HG03064 (cell line): ENCODE data around the gene RANBP9.

Source experiments
- ATAC-seq: cut with Tn5 transposase; IDR thresholded peaks from one replicate; pipeline ENCODE4 v1.9.1; 2021; ENCODE audit warnings: low read depth; ENCODE audit not compliant: unreplicated experiment

RANBP9 gene

GRCh38 chr6:13711324-13711732 lies 307 bp downstream of the RANBP9 start:
- ATAC-seq: peak; percentile 49

- ATAC-seq: peak; percentile 7
These were observed 897 bp downstream of the RANBP9 start for GRCh38 chr6:13710552-13711323.

- ATAC-seq: no peak
These were observed 1.7 kb downstream of the RANBP9 start for GRCh38 chr6:13709689-13710551.

GRCh38 chr6:13708736-13709135 lies 2.9 kb downstream of the RANBP9 start:
- no peak for ATAC-seq

- ATAC-seq: no peak
These were observed 8.1 kb downstream of the RANBP9 start for GRCh38 chr6:13703496-13703895.

- no peak for ATAC-seq
These were observed 8.8 kb downstream of the RANBP9 start for GRCh38 chr6:13702809-13703302.

- ATAC-seq: no peak
These were observed 11.4 kb downstream of the RANBP9 start for GRCh38 chr6:13700232-13700631.

- ATAC-seq: no peak
These were observed 12.9 kb downstream of the RANBP9 start for GRCh38 chr6:13698715-13699114.

- ATAC-seq: no peak
These were observed 13.8 kb downstream of the RANBP9 start for GRCh38 chr6:13697857-13698256.

- no peak for ATAC-seq
These were observed 15.4 kb downstream of the RANBP9 start for GRCh38 chr6:13696226-13696625.

GRCh38 chr6:13695252-13695651 lies 16.4 kb downstream of the RANBP9 start:
- ATAC-seq: no peak

- ATAC-seq: no peak
These were observed 17.1 kb downstream of the RANBP9 start for GRCh38 chr6:13694562-13694961.

GRCh38 chr6:13689511-13690256 lies 22.0 kb downstream of the RANBP9 start:
- ATAC-seq: no peak

GRCh38 chr6:13688692-13689196 lies 22.9 kb downstream of the RANBP9 start:
- ATAC-seq: no peak

GRCh38 chr6:13687917-13688351 lies 23.7 kb downstream of the RANBP9 start:
- ATAC-seq: no peak

- ATAC-seq: no peak
These were observed 26.8 kb downstream of the RANBP9 start for GRCh38 chr6:13684855-13685254.

- ATAC-seq: no peak
These were observed 28.6 kb downstream of the RANBP9 start for GRCh38 chr6:13683038-13683437.

- ATAC-seq: no peak
These were observed 29.3 kb downstream of the RANBP9 start for GRCh38 chr6:13682346-13682745.

- ATAC-seq: no peak
These were observed 30.2 kb downstream of the RANBP9 start for GRCh38 chr6:13681305-13682061.

GRCh38 chr6:13680448-13680968 lies 31.1 kb downstream of the RANBP9 start:
- no peak for ATAC-seq
